Stimulated activated naive CD8-positive, alpha-beta T cell treated with anti-CD3 and anti-CD28 coated beads, Interleukin-15, Interleukin-2, amounts not matched to agents 100 ng/mL and 50 ng/mL, for 24 hours (primary cell): Measurements from ENCODE around the gene RUVBL2.

Experiments
- H3K27ac Mint-ChIP-seq: one replicate; pipeline ENCODE4 v1.8.0; 2021; ENCODE audit warnings: mild to moderate bottlenecking, mixed read lengths
- H3K27me3 Mint-ChIP-seq: one replicate; pipeline ENCODE4 v1.8.0; 2021; ENCODE audit warnings: mixed read lengths
- H3K36me3 Mint-ChIP-seq: one replicate; pipeline ENCODE4 v1.8.0; 2021; ENCODE audit warnings: low read depth, mixed read lengths
- H3K4me1 Mint-ChIP-seq: one replicate; pipeline ENCODE4 v1.8.0; 2021; ENCODE audit warnings: low read depth, mixed read lengths
- H3K4me3 Mint-ChIP-seq: one replicate; pipeline ENCODE4 v1.8.0; 2021; ENCODE audit warnings: mild to moderate bottlenecking, mixed read lengths
- H3K9me3 Mint-ChIP-seq: one replicate; pipeline ENCODE4 v1.8.0; 2021; ENCODE audit warnings: mixed read lengths

Gene RUVBL2

GRCh38 chr19:49058562-49058961 lies 64.9 kb downstream of the RUVBL2 start:
- Mint-ChIP-seq H3K36me3 (no peaks in the 10 kb centered on the region), H3K4me3 (no peak overlapping the region), H3K4me1 (peaks cover 20% of the 10 kb centered on the region), H3K27ac (no peak overlapping the region), H3K27me3 (peaks cover 49% of the 10 kb centered on the region), H3K9me3 (no peaks in the 10 kb centered on the region)

- H3K27me3 Mint-ChIP-seq, result peaks cover 45% of the 10 kb centered on the region
- H3K9me3 Mint-ChIP-seq, result no peaks in the 10 kb centered on the region
- H3K36me3 Mint-ChIP-seq, result no peaks in the 10 kb centered on the region
- H3K4me3 Mint-ChIP-seq, result no peak overlapping the region
- H3K27ac Mint-ChIP-seq, result no peak overlapping the region
- peaks cover 20% of the 10 kb centered on the region for H3K4me1 Mint-ChIP-seq
These were observed 65.4 kb downstream of the RUVBL2 start for GRCh38 chr19:49059053-49059452.

GRCh38 chr19:49061000-49061399 lies 67.3 kb downstream of the RUVBL2 start:
- no peaks in the 10 kb centered on the region for H3K9me3 Mint-ChIP-seq
- peaks cover 20% of the 10 kb centered on the region for H3K4me1 Mint-ChIP-seq
- no peak overlapping the region for H3K27ac Mint-ChIP-seq
- no peak overlapping the region for H3K4me3 Mint-ChIP-seq
- H3K36me3 Mint-ChIP-seq, result no peaks in the 10 kb centered on the region
- H3K27me3 Mint-ChIP-seq, result peaks cover 52% of the 10 kb centered on the region

- no peaks in the 10 kb centered on the region for H3K9me3 Mint-ChIP-seq
- H3K27me3 Mint-ChIP-seq, result peaks cover 56% of the 10 kb centered on the region
- no peak overlapping the region for H3K4me3 Mint-ChIP-seq
- no peaks in the 10 kb centered on the region for H3K36me3 Mint-ChIP-seq
- H3K4me1 Mint-ChIP-seq, result peaks cover 16% of the 10 kb centered on the region
- no peak overlapping the region for H3K27ac Mint-ChIP-seq
These were observed 67.8 kb downstream of the RUVBL2 start for GRCh38 chr19:49061445-49061844.

GRCh38 chr19:49064029-49064629 lies 70.4 kb downstream of the RUVBL2 start:
- H3K4me1 Mint-ChIP-seq, result no peaks in the 10 kb centered on the region
- H3K9me3 Mint-ChIP-seq, result no peaks in the 10 kb centered on the region
- no peak overlapping the region for H3K4me3 Mint-ChIP-seq
- no peaks in the 10 kb centered on the region for H3K36me3 Mint-ChIP-seq
- H3K27me3 Mint-ChIP-seq, result peaks cover 52% of the 10 kb centered on the region
- H3K27ac Mint-ChIP-seq, result no peak overlapping the region

GRCh38 chr19:49064768-49065611 lies 71.3 kb downstream of the RUVBL2 start, which contains the start of gene NTF4:
Gene NTF4 (minus strand): TSS chr19:49064818. CDS start chr19:49061997, 2,821 bp downstream.
- Mint-ChIP-seq H3K9me3 (no peaks in the 10 kb centered on the region), H3K27me3 (peaks cover 54% of the 10 kb centered on the region), H3K27ac (no peak within 1 kb of the TSS), H3K4me3 (no peak within 1 kb of the TSS), H3K4me1 (no peaks in the 10 kb centered on the region), H3K36me3 (no peaks in the 10 kb centered on the region)
